ENCODE measurements around the gene TRIM14.

GRCh38 chr9:98136489-98136888, 17.5 kb upstream of the TRIM14 start:
- no peak for TF ChIP-seq CTCF (IDR thresholded peaks at IDR 0.05)
- no peak for TF ChIP-seq POLR2A (IDR thresholded peaks at IDR 0.05)
